ENCODE results near the gene OR6N1.

GRCh38 chr1:158801396-158801795 lies 29.4 kb upstream of the OR6N1 start:
- TF ChIP-seq, protein P1, sequence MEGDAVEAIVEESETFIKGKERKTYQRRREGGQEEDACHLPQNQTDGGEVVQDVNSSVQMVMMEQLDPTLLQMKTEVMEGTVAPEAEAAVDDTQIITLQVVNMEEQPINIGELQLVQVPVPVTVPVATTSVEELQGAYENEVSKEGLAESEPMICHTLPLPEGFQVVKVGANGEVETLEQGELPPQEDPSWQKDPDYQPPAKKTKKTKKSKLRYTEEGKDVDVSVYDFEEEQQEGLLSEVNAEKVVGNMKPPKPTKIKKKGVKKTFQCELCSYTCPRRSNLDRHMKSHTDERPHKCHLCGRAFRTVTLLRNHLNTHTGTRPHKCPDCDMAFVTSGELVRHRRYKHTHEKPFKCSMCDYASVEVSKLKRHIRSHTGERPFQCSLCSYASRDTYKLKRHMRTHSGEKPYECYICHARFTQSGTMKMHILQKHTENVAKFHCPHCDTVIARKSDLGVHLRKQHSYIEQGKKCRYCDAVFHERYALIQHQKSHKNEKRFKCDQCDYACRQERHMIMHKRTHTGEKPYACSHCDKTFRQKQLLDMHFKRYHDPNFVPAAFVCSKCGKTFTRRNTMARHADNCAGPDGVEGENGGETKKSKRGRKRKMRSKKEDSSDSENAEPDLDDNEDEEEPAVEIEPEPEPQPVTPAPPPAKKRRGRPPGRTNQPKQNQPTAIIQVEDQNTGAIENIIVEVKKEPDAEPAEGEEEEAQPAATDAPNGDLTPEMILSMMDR (IDR thresholded peaks at IDR 0.05 in 4 of 5, conservative IDR thresholded peaks at IDR 0.05 in 1 of 5): no peak
- no peak for TF ChIP-seq POLR2A (IDR thresholded peaks at IDR 0.05)

Data from gastrocnemius medialis (tissue), 4 donors.